CD4-positive, alpha-beta T cell treated with Interleukin-15 for 1 hour (primary cell): ENCODE data around the gene TMED9.
A peak's percentile ranks its signal among the peaks of the same experiment; 100 is the strongest.

Experiments
- DNase-seq: peaks from one replicate; pipeline ENCODE4 v3.0.0-alpha.2; 2020

The TMED9 gene

GRCh38 chr5:177588413-177588909 lies 3.5 kb upstream of the TMED9 start:
- no peak for DNase-seq

GRCh38 chr5:177590406-177590805 lies 1.6 kb upstream of the TMED9 start:
- no peak for DNase-seq

- DNase-seq, result no peak
These were observed 353 bp upstream of the TMED9 start for GRCh38 chr5:177591690-177592009.

GRCh38 chr5:177592905-177593304 lies 902 bp downstream of the TMED9 start:
- DNase-seq, result no peak

GRCh38 chr5:177593511-177593910 lies 1.5 kb downstream of the TMED9 start:
- no peak for DNase-seq

- no peak for DNase-seq
These were observed 2.1 kb downstream of the TMED9 start for GRCh38 chr5:177594071-177594470.

GRCh38 chr5:177595026-177595585 lies 3.1 kb downstream of the TMED9 start:
- no peak for DNase-seq

GRCh38 chr5:177595991-177596774 lies 4.2 kb downstream of the TMED9 start:
- DNase-seq, result no peak

- no peak for DNase-seq
These were observed 4.8 kb downstream of the TMED9 start for GRCh38 chr5:177596775-177597238.

GRCh38 chr5:177598477-177598876 lies 6.5 kb downstream of the TMED9 start:
- DNase-seq, result no peak

- peak; percentile 82 for DNase-seq
These were observed 7.9 kb downstream of the TMED9 start, which contains the start of gene B4GALT7 for GRCh38 chr5:177599731-177600507. Gene B4GALT7 (plus strand): TSS chr5:177600132. CDS start chr5:177600211, 79 bp downstream.

- no peak for DNase-seq
These were observed 8.6 kb downstream of the TMED9 start for GRCh38 chr5:177600508-177601018.

GRCh38 chr5:177601126-177601525 lies 9.1 kb downstream of the TMED9 start:
- no peak for DNase-seq

GRCh38 chr5:177601577-177602457 lies 9.8 kb downstream of the TMED9 start:
- DNase-seq, result no peak

GRCh38 chr5:177602458-177602830 lies 10.4 kb downstream of the TMED9 start:
- no peak for DNase-seq

GRCh38 chr5:177603631-177604030 lies 11.6 kb downstream of the TMED9 start:
- DNase-seq, result no peak

- no peak for DNase-seq
These were observed 12.1 kb downstream of the TMED9 start for GRCh38 chr5:177604116-177604521.

- DNase-seq, result no peak
These were observed 12.7 kb downstream of the TMED9 start for GRCh38 chr5:177604656-177605055.

- DNase-seq, result no peak
These were observed 13.1 kb downstream of the TMED9 start for GRCh38 chr5:177605078-177605477.

GRCh38 chr5:177605667-177606066 lies 13.7 kb downstream of the TMED9 start:
- DNase-seq, result no peak

GRCh38 chr5:177606071-177607051 lies 14.4 kb downstream of the TMED9 start:
- no peak for DNase-seq
